HG03460 (cell line): ENCODE results near the gene CCDC175.
A peak's percentile ranks its signal among the peaks of the same experiment; 100 is the strongest.

ENCODE experiments used
- ATAC-seq: cut with Tn5 transposase; IDR thresholded peaks from one replicate; pipeline ENCODE4 v1.9.1; 2021; ENCODE audit not compliant: unreplicated experiment

Gene CCDC175

GRCh38 chr14:59482541-59483331, 93.9 kb downstream of the CCDC175 start:
- no peak for ATAC-seq

- no peak for ATAC-seq
Observed at GRCh38 chr14:59481871-59482540, 94.6 kb downstream of the CCDC175 start.

GRCh38 chr14:59481407-59481806, 95.2 kb downstream of the CCDC175 start:
- ATAC-seq = no peak

GRCh38 chr14:59480166-59480565, 96.4 kb downstream of the CCDC175 start:
- no peak for ATAC-seq

- ATAC-seq = no peak
Observed at GRCh38 chr14:59478540-59478939, 98.1 kb downstream of the CCDC175 start.

DNA sequence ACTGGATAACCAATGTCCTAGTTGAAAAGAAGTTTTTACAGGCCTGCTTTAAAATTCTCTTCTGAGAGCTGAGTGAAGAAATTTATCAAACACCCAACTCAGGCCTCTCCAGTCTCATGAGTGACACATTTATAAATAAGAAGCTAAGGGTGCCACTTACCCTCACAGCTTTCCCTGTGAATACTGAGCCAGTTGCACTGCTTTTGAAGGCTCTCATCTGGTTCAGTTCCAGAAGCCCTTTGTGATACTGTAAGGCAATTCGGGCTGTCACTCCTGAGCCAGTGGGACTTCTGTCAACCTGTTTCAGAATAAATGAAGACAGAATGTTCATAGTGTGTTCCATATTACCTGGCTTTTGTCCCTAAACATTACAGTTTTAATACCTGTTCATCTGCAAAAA, 100.9 kb downstream of the CCDC175 start:
- no peak for ATAC-seq

DNA sequence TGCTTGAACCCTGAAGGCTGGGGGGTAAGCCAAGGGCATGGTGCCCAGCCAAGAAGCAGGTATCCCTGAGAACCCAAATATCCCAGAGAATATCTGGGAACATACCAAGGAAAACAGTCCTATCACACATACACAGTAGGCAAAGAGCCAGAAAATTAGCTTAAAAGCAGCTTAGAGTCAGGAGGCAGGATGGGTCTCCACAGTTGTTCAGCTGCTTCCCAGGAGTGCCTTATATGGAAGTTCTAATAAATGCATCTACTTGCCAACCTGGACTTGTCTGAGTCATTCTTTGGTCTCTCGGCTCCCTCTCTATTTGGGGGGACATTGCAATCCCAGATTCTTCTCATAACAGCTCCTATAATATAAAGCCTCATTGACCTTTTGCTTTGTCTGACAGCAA, 102.4 kb downstream of the CCDC175 start:
- no peak for ATAC-seq

GRCh38 chr14:59465316-59466135, 111.1 kb downstream of the CCDC175 start, which contains the start of gene GPR135:
GPR135 (minus strand) TSS chr14:59465380; CDS start chr14:59465226, 154 bp downstream.
- ATAC-seq = peak; percentile 30

DNA sequence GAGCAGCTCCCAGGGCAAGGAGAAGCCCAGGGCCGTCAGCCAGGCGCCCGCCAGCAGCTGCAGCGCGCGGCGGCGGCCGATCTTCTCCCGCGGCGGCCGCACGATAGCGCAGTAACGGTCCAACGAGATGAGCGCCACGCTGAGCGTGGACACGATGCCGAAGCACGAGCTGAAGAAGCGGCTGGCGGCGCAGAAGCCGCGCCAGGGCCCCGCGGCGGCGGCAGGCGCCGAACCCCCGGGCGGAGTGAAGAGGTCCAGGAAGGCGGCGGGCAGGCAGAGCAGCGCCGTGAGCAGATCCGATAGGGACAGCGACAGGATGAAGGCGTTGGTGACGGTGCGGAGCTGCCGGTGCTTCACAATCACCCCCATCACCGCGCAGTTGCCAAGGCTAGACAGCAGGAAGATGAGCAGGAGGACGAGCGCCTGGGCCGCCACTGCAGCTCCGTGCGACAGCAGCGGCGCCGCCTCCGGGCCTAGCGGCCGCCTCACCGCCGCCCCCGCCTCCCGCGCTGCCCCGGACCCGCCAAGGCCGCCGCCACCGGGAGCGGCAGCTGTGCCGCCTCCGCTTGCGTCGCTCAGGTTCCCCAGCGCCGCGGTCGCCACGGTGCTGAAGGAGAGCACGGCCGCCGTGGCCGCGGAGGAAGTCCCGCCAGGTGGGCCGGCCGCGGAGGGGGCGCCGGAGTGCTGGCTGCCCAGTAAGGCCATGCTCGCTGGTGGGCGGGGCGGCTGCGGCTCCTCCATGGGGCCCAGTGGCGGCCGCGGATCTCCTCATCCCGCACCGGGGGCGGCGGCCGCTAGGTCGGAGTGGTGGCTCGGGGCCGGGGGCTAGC, 111.9 kb downstream of the CCDC175 start:
- ATAC-seq = peak; percentile 54

- peak; percentile 39 for ATAC-seq
Observed at GRCh38 chr14:59463787-59464485, 112.7 kb downstream of the CCDC175 start.

- ATAC-seq = no peak
Observed at GRCh38 chr14:59461891-59462290, 114.7 kb downstream of the CCDC175 start.

DNA sequence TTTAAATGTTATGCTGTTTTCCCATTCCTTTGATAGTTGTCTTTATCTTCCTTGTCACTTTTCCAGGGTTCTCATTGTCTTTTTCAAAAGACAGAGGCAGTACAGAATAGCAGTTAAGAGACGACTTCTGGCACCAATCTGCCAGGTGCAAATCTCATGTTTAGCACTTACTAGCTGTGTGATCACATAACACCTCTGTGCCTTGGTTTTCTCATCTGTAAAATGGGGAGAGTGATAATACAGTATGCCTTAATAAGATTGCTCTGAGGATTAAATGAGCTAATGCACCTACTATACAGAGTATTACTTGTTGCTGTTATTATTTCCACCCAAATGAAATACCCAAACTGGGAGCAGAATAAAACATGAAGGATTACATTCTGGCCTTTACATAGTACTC, 116.2 kb downstream of the CCDC175 start:
- ATAC-seq = no peak

- no peak for ATAC-seq
Observed at GRCh38 chr14:59458486-59458885, 118.1 kb downstream of the CCDC175 start.

DNA sequence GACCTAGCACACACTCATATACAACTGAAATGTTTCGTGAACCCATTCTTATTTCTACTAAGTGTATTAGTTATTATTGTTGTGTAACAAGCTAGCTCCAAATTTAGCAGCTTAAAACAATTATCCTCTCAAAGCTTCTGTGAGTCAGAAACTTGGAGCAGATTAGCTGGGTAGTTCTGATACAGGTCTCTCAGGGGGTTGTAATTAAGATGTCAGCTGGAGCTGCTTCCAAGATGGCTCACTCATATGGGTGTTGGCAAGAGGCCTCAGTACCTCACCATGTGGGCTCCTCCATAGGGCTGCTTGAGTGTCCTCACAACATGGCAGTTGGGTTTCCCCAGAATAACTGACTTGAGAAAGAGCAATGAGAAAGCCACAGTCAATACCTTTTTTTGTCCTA, 121.2 kb downstream of the CCDC175 start:
- ATAC-seq = no peak
